Hippocampal formation (tissue), 2 donors: Measurements from ENCODE around the gene GABRR1.
"Not testable (repeated sequence)": the region's sequence is repeated elsewhere in the genome, so short reads cannot be mapped to it uniquely, and the experiment has no call there.

ENCODE experiments used
- DNase-seq, 2 donors: peaks; one replicate each; lab custom pipeline; 2025; lab: John Stamatoyannopoulos, UW

GABRR1 gene

DNA sequence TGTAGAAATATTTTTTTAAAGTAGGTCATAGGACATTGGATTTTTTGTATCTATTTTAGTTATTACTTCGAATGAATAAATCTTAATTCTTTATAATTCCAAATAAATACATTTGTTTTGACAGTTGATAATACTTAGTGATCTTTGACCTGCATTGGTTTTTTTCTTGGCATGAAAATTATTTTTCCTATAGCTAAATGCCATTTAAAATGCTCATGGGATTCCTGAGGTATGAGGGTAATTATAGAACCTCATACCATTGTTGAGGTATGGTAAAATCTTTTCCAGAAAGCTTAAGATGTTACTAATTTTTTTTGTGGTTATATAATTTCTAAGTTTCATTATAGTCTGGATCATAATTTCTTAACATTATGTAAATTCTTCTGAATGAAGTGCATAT lies 63.0 kb downstream of the GABRR1 start:
- DNase-seq = no peak

DNA sequence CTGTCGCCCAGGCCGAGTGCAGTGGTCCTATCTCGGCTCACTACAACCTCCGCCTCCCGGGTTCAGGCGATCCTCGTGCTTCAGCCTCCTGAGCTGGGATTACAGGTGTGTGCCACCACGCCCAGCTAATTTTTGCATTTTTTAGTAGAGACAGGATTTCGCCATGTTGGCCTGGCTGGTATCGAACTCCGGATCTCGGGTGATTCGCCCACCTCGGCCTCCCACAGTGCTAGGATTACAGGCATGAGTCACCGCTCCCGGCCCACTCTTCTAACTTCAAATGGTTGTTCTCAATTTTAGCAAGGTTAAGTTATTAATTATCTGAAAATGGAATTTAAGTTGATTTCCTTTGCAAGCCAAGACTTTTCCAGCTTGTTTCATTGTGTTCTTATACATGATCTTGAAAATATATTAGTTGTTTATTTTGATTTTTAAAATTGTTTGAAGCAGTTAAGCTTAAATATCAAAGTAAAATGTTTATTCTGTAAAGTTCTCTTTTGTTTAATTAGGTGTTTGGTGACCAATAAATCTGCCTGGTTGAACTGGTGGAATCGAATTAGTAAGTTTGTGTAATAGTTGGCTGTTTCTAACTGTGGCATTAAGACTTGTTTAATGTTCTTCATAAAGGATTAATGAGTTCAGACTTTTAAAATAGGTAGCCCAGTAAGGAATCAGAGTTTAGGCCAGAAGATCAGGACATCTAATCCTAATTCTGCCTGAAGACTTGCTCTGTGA lies 69.0 kb downstream of the GABRR1 start:
- no peak for DNase-seq

DNA sequence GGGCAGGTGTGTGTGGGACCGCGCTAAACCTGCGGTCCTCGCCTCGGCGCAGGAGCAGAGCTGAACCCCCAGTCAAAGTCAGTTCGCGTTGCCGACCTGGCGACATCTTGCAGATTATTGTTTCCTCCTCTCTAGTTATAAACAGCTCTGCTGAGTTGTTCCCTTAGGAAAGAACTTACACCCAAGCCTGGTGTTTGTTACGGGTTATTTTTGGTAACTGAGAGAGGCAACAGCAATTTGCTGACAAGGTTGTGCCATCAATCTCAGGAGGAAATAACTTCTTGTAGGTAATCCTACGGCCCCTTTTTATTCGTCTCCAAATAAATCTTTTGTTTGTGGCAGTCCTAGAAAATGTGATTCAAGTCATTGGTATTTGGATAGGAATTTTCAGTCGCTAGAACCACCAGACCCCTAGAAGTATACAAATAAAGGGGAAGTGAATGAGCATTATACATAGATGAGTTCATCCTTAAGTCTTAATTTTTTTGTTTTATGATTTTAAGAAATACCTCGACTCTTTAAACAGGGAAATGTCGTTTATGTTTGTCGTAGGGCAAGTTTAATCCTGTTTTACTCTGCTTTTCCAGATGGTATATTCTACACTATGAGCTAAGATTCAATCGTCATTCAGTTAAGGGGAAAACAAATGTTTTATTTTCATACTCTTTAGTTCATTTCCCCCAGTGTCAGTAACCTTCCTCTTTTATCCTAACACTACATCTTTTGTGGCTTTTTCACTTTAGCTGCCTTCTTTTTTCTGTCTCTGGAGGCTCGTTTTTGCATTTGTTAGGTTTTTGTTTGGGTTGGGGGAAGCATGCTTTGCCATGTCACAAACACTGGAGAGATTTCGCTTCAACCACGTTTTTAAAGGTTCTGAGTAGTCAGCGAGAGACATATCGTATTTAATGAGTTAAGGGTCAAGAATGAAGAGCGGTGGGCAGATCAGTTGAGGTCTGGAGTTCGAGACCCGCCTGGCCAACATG lies 70.1 kb downstream of the GABRR1 start:
- no peak for DNase-seq

DNA sequence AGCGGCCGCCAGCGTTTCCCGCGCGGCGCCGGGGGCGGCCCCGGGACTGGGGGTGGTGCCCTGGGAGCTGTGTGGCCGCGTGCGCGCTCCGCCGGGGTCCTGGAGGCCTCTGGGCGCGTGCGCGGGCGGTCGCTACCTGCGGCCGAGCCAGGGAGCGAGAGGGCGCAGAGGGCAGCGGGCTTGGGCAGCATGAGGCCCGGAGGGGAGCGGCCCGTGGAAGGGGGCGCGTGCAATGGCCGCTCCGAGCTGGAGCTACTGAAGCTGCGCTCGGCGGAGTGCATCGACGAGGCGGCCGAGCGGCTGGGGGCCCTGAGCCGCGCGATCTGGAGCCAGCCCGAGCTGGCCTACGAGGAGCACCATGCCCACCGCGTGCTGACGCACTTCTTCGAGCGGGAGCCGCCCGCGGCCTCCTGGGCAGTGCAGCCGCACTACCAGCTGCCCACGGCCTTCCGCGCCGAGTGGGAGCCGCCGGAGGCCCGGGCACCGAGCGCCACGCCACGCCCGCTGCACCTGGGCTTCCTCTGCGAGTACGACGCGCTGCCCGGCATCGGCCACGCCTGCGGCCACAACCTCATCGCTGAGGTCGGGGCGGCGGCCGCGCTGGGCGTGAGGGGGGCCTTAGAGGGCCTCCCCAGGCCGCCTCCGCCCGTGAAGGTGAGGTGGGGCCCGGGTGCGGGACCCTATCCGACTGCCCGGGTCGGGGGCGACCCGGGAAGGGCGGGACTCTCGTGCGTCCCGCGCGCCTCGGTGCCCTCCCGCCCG lies 71.0 kb downstream of the GABRR1 start, which contains the start of gene PM20D2:
PM20D2 (plus strand) TSS at position 100 of the 762 bp plus-strand sequence; CDS start at position 190, 90 bp downstream.
- DNase-seq = peak in 1 of 2 donors; percentile 51

DNA sequence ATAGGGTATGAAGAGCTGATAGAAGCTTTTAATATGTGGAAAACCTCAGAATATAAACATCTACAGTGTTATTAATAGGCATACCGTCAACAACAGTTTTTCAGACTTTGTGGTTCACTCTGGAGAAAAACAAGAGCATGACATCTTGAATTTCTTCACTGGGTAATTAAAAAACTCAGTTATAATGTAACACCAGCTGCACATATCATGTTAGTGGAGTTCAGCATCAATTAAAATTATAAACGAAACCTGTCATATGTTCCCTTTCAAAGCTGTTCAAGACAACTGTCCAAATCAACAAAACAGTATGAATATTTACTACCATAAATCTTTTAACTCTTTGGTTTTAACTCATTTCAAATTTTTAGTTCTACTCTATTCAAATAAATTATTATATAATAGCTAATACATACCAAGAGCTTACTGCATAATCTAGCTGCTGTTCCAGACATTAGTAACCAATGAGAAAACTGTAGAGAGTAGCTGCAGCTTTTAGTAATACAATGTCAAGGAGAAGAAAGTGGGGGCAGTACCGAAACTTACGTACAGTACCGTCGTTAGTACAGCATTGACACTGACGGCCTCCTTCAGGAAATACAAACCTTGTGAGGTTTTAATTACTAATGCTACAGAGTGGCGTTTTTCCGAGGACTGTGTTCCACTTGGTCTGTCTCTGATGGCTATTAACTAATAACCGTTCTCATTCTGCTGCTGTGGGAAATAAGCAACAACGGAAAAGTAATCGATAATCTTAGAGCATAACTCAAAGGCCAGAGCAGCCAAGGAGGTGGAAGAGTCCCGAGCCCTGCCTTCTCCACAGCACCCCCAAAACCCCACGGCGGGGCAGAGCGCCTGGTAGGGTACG lies 71.8 kb downstream of the GABRR1 start:
- peak in 1 of 2 donors; percentile 49 for DNase-seq

DNA sequence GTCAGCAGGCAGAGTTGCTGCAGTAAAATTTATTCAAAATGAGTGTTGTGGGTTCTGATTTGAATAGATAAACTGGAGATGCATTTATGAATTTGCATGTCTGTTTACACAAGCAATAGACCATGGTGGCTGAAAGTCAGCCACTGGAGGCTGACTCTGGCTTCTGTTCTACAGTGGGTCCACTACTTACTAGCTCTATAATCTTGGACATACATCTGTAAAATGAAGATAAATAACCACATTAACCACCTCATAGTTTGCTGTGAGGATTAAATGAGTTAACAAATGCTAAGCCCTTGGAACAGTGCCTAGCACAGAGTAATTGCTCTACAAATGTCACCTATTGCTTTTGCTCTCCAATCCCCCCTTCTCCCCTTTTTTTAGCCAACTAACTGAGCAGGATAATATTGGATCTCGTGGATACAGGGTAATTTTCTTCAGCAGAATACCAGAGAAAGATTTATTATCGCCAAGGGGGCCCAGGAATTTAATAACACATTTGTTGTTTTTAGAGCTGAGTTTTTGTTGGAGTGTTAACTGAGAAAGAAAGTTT lies 72.7 kb downstream of the GABRR1 start:
- no peak for DNase-seq

DNA sequence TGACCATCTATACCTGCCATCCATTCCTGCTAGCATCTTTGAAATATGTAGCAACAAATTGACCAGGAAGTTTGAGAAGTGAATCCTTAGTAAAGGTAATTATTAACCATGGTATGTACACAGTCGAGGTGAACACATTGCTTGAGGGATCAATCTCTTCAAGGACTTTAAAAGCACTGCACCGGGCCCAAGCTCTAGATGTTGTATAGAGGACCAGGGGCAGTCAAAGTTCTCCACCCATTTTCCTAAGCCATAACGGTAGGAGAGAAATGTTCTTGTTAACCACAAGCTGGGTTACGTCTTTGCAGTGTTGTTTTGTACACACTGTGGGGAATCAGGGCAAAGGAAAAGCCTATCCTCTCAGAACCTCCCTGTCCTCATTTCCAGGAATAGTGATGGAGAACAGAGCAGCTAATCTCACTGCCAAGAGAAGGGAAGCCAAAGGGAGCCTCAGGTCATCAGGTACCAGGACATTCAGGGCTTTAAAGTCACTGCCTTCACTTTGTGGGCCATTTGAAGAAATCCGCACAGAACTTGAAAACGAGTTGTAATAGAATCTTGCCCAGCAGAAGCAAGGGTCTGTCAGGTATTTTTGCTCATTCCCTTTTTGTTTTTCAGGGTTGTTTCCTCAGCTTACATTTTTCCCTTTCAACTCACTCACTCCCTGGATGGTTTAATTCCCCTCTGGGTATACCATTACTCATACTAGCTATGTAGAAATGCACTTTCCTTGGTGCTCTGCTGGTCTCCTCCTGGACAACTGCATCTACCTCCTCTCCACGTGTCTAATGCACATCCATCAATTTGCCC lies 76.6 kb downstream of the GABRR1 start:
- DNase-seq = no peak

DNA sequence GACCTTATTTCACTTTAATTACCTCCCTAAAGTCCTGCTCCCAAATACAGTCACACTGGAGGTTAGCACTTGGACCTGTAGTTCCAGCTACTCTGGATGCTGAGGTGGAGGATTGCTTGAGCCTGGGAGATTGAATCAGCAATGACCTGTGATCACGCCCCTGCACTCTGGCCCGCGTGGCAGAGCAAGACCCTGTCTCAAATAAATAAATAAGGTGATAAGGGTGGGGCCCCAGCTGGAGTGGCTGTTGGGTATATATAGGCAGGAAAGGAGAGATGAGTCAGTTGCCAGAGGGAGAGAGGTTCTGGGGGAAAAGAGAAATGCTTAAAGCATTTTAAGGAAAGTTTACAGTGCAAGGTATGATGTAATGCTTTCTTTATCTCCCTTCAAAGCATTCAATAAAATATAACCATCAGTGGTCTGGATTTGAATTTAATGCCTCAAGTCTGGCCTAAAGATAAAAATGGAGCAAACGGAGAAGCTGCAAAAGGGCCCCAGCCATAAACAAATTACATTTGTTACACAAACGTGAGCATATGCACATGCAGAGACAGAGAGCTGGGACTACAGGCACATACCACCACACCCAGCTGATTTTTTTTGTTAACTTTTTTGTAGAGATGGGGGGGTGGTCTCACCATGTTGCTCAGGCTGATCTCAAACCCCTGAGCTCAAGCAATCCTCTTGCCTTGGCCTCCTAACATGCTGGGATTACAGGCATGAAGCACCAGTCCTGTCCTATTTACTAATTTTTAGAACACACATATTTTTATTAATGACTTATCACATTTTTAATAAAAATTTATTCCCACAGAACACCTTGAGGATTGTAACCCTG lies 77.4 kb downstream of the GABRR1 start:
- no peak for DNase-seq

DNA sequence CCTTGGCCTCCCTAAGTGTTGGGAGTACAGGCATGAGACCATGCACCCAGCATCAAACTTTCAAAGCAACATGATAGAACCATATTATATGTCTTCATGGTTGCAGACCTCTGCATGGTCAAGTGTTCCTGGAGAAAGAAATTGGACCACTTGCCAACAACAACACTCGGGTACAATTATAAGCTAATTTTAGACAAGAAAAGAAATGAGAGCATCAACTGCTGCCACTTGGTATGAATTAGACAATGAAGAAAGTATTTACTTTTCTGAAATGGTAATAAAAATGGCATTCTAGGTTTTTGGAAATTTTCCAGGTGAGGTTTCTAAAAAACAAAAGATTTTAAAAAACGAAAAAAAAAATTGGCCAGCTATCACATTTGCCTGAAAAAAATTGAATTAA lies 79.0 kb downstream of the GABRR1 start:
- DNase-seq = no peak

DNA sequence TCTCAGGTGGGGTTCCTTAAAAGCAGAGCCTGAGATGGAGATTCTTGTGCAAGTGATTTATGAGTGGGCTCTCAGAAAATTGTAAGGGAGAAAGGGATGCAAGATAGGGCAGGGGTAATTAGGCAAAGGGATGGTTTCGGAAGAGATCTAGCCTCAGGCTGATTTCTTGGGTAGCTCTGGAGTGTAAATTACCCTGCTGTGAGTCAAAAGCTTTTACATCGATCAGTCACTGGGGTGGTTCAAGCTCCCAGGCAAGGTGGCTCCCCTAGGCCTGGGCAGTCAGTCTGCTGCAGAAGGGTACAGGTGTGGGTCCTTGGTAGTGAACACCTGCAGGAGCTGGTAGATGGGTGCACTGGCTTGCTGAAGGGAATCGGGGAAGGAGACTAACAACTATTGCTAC lies 82.4 kb downstream of the GABRR1 start:
- no peak for DNase-seq

DNA sequence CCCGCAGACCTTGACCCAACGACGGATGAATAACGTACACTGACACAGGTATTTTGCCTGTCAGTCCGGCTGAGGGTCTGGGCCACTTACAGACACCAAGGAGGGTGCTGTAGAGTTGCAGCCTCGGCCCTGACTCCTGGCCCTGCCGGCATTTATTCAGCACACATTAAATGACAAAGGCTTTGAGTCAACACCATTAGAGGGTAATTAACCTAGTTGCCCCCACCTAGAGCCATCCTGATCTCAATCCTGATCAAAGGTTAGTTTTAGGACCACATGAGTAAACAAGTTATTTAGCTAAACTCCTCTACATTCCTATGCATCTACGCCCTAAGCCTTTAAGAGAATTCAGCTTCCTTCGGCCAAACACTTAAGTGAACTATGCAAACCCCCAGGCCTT lies 83.2 kb downstream of the GABRR1 start:
- no peak for DNase-seq

DNA sequence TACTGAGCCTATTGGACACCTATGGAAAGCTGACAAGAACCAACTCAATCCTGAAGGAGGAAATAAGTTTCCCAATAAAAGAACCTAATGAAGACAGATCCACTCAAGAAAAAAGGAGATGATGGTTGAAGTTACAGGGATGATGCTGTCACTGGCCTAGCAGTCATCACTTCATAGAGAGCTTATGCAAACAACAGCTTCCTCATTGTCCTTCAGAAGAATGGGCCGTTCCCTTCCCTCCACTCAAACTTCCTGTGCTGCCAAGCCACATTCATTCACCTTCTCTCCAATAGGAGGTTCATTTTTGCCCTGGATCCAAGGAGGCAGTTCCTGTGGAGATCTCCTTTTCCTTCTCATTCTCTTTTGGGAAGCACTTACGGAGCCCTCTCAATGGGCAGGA lies 85.1 kb downstream of the GABRR1 start:
- no peak for DNase-seq

DNA sequence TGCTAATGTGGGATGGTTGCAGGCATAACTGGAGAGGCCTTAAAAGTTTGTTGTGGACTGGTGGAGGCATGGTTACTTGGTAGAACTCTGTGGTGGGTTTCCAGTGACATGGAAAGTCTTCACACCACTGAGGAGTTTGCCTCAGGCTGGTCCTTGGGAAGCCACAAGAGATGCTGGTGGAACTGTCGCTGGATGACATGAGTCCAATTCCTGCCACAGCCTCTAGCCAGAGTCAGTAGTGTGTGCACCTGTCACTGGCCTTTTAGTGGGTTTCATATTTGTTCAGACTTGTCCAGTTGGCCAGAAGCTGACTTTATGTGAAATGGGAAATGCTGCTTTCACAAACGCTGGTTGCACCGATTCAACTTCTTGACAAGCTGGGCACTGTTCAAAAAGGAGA lies 85.6 kb downstream of the GABRR1 start:
- no peak for DNase-seq

DNA sequence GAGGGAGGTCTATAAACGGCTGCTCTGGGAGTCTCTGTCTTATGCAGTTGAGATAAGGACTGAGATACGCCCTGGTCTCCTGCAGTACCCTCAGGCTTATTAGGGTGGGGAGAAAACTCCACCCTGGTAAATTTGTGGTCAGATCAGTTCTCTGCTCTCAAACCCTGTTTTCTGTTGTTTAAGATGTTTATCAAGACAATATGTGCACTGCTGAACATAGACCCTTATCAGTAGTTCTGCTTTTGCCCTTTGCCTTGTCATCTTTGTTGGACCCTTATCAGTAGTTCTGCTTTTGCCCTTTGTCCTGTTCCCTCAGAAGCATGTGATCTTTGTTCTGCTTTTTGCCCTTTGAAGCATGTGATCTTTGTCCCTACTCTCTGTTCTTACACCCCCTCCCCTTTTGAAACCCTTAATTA lies 88.9 kb downstream of the GABRR1 start:
- not testable (repeated sequence) for DNase-seq
